PC-9 (cell line): ENCODE results near the gene C11orf86. TPM values are rescaled to one million over a fixed set of nuclear protein-coding genes. Genes with fewer than 3 reads are reported as not detected.

ENCODE experiments used
- BruUV-seq: library from RNA; stranded (reverse); fragments of 400-500 nt; replicated peaks from 2 replicates; lab custom pipeline; 2021; lab: Mats Ljungman, UMichigan
- CTCF ChIA-PET: fragments of 300-600 bp; sonication (Branson Sonifier 250); formaldehyde crosslinking; loops from one replicate; lab custom pipeline; 2022; ENCODE audit warnings: antibody characterized with exemption; lab: Charles Lee
- POLR2A ChIA-PET: fragments of 300-600 bp; sonication (Branson Sonifier 250); formaldehyde crosslinking; loops from one replicate; lab custom pipeline; 2022; ENCODE audit warnings: antibody characterized with exemption; ENCODE audit not compliant: unreplicated experiment; lab: Charles Lee
- DNase-seq, 2 experiments: peaks; one replicate each; pipeline versions ENCODE4 v3.0.0 to v3.0.0-alpha.2; 2015 to 2022; ENCODE audit warnings: mixed read lengths in 1 of 2
- H2AFZ ChIP-seq: fragments of 200-600 bp; sonication (generic); 2 replicates; pipeline ENCODE4 v1.8.1; 2017; ENCODE audit warnings: antibody characterized with exemption
- H3F3A ChIP-seq: fragments of 200-600 bp; sonication (generic); 2 replicates; pipeline ENCODE4 v1.8.1; 2017; ENCODE audit warnings: antibody characterized with exemption, mild to moderate bottlenecking, low read depth; ENCODE audit not compliant: insufficient read depth
- H3K27ac ChIP-seq: fragments of 200-600 bp; sonication (generic); 2 replicates; pipeline ENCODE4 v1.6.1; 2016; ENCODE audit warnings: mixed run types
- H3K27me3 ChIP-seq: fragments of 200-600 bp; sonication (generic); 2 replicates; pipeline ENCODE4 v1.6.1; 2016; ENCODE audit warnings: low read depth, mixed run types; ENCODE audit not compliant: insufficient read depth
- H3K36me3 ChIP-seq: fragments of 200-600 bp; sonication (generic); 2 replicates; pipeline ENCODE4 v1.6.1; 2016; ENCODE audit warnings: low read depth, mixed run types
- H3K4me1 ChIP-seq: fragments of 200-600 bp; sonication (generic); replicated peaks from 2 replicates; pipeline ENCODE4 v1.6.1; 2016; ENCODE audit warnings: mixed run types; ENCODE audit not compliant: insufficient read depth
- H3K4me2 ChIP-seq: fragments of 200-600 bp; sonication (generic); 2 replicates; pipeline ENCODE4 v1.6.1; 2017; ENCODE audit warnings: mixed run types
- H3K4me3 ChIP-seq: fragments of 200-600 bp; sonication (generic); 2 replicates; pipeline ENCODE4 v1.6.1; 2016; ENCODE audit warnings: mixed run types
- H3K79me2 ChIP-seq: fragments of 200-600 bp; sonication (generic); 2 replicates; pipeline ENCODE4 v1.6.1; 2017; ENCODE audit warnings: low read depth, mixed run types
- H3K9me2 ChIP-seq: fragments of 200-600 bp; sonication (generic); 2 replicates; pipeline ENCODE4 v1.8.1; 2017; ENCODE audit warnings: mild to moderate bottlenecking; ENCODE audit not compliant: insufficient read depth
- H3K9me3 ChIP-seq: fragments of 200-600 bp; sonication (generic); 2 replicates; pipeline ENCODE4 v1.8.1; 2016; ENCODE audit warnings: low read depth; ENCODE audit not compliant: insufficient read depth
- H4K20me1 ChIP-seq: fragments of 200-600 bp; sonication (generic); 2 replicates; pipeline ENCODE4 v1.8.1; 2017; ENCODE audit not compliant: insufficient read depth
- EZH2 ChIP-seq: fragments of 200-600 bp; sonication (generic); IDR thresholded peaks from 2 replicates; pipeline ENCODE4 v1.8.0; 2017; ENCODE audit warnings: antibody characterized with exemption, low read depth
- intact Hi-C: fragments of 100-400 bp; cut with micrococcal nuclease; formaldehyde crosslinking; loops from one replicate; pipeline ENCODE4 v1.10.0; 2022; ENCODE audit not compliant: unreplicated experiment
- total RNA-seq: library from RNA; stranded (reverse); gene quantifications from 2 replicates; pipeline ENCODE4 v1.2.3, GENCODE V29; 2021
- TF ChIP-seq, protein P1 (sequence below): fragments of 200-600 bp; sonication (generic); conservative IDR thresholded peaks from 2 replicates; pipeline ENCODE4 v1.6.1; 2017; ENCODE audit warnings: mixed run types, antibody characterized with exemption, mild to moderate bottlenecking, moderate library complexity

C11orf86 gene
- total RNA-seq, 1 experiment from 2014 or later: not detected

DNA sequence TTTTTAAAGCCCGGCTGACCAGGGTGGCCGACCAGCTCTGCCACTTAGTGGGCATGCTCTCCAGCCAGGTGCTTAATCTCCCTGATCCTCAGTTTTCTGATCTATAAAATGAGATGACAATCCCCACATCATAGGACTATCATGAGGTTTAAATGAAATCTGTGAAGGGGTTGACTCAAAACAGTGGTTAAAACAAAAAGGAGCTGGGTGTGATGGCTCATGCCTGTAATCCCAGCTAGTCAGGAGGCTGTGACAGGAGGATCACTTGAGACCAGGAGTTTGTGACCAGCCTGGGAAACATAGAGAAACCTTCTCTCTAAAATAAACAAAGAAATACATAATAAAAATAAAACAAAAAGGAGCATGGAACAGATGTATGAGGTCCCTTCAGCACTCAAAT is 3.6 kb upstream of the C11orf86 start:
- Histone ChIP-seq H4K20me1 (no peaks in the 10 kb centered on the region), H3K9me2 (no peaks in the 10 kb centered on the region), H3K79me2 (no peaks in the 10 kb centered on the region), H2AFZ (no peak overlapping the region), H3K4me3 (no peak overlapping the region), H3K4me2 (peak overlapping the region; percentile 55), H3K27ac (peak overlapping the region; percentile 83), H3K9me3 (no peaks in the 10 kb centered on the region), H3F3A (peaks cover 65% of the 10 kb centered on the region), H3K27me3 (no peaks in the 10 kb centered on the region), H3K36me3 (no peaks in the 10 kb centered on the region), H3K4me1 (peaks cover 77% of the 10 kb centered on the region)
- POLR2A ChIA-PET: interaction anchor here (0.5 to 0.7 kb wide), 5 partner anchors 50 to 505 kb away, joined by 3 to 5 read pairs (median 4); partner anchors contain the start of gene PELI3
- no peak for DNase-seq
- intact Hi-C loops: loop anchor here (1.0 to 5.0 kb wide), 2 partner anchors 79 to 89 kb away; no protein-coding TSS in a partner anchor
- TF ChIP-seq, protein P1, sequence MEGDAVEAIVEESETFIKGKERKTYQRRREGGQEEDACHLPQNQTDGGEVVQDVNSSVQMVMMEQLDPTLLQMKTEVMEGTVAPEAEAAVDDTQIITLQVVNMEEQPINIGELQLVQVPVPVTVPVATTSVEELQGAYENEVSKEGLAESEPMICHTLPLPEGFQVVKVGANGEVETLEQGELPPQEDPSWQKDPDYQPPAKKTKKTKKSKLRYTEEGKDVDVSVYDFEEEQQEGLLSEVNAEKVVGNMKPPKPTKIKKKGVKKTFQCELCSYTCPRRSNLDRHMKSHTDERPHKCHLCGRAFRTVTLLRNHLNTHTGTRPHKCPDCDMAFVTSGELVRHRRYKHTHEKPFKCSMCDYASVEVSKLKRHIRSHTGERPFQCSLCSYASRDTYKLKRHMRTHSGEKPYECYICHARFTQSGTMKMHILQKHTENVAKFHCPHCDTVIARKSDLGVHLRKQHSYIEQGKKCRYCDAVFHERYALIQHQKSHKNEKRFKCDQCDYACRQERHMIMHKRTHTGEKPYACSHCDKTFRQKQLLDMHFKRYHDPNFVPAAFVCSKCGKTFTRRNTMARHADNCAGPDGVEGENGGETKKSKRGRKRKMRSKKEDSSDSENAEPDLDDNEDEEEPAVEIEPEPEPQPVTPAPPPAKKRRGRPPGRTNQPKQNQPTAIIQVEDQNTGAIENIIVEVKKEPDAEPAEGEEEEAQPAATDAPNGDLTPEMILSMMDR: no peak
- no peak for TF ChIP-seq EZH2
- BruUV-seq: no TSS peak
- CTCF ChIA-PET: interaction anchor here (0.8 kb wide), 1 partner anchor 51 kb away, joined by 3 read pairs; the partner anchor contains the start of gene SYT12

GRCh38 chr11:66973956-66974580 is 1.0 kb upstream of the C11orf86 start:
- Histone ChIP-seq H3K27me3 (no peaks in the 10 kb centered on the region), H4K20me1 (no peaks in the 10 kb centered on the region), H3K36me3 (no peaks in the 10 kb centered on the region), H3F3A (peaks cover 61% of the 10 kb centered on the region), H3K9me3 (peaks cover 3% of the 10 kb centered on the region; the same call in 1 of the 2 replicates), H2AFZ (no peak overlapping the region), H3K27ac (peak overlapping the region; percentile 48), H3K4me2 (peak overlapping the region; percentile 43; the same call in 1 of the 2 replicates), H3K79me2 (no peaks in the 10 kb centered on the region), H3K9me2 (no peaks in the 10 kb centered on the region), H3K4me1 (peaks cover 64% of the 10 kb centered on the region), H3K4me3 (no peak overlapping the region)
- CTCF ChIA-PET: interaction anchor here (0.6 kb wide), 1 partner anchor 99 kb away, joined by 3 read pairs; no protein-coding TSS in a partner anchor
- POLR2A ChIA-PET: interaction anchor here (0.5 to 0.7 kb wide), 2 partner anchors 118 to 206 kb away, joined by 3 to 4 read pairs; no protein-coding TSS in a partner anchor
- intact Hi-C loops: loop anchor here (5.0 kb wide), 1 partner anchor 92 kb away; no protein-coding TSS in a partner anchor
- TF ChIP-seq, protein P1: no peak
- TF ChIP-seq EZH2: no peak
- peak in 1 of 2 experiments; percentile 59 for DNase-seq
- BruUV-seq: no TSS peak

DNA sequence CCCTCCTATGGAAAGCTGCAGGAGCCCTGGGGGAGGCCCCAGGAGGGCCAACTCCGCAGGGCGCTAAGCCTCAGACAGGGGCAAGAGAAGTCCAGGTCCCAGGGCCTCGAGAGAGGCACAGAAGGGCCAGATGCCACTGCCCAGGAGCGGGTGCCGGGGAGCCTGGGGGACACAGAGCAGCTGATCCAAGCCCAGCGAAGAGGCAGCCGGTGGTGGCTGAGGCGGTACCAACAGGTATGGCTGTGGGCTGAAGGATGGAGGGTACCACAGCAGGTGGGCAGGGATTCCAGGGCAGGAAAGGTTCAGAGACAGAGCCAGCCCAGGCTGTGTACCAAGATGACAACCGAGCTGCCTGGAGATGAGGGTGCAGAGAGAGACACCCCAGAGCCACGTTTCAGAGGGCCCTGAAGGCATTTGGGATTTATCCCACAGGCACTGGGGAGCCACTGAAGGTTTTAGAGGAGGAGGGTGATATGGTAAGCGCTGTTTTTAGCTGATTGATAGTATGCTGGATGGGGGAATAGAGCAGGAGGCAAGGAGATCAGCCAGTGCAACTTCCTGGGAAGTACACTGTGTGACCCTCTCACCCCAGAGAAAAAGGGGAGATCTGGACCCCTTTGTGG is 412 bp downstream of the C11orf86 start:
- Histone ChIP-seq H3K27ac (0 out of 2 replicates have a peak overlapping the region, but pooled peaks have one; percentile 13), H3K4me2 (peak overlapping the region; percentile 50), H3K9me3 (peaks cover 3% of the 10 kb centered on the region; the same call in 1 of the 2 replicates), H3K36me3 (no peaks in the 10 kb centered on the region), H3K4me1 (peaks cover 49% of the 10 kb centered on the region), H3F3A (peaks cover 54% of the 10 kb centered on the region), H2AFZ (no peak overlapping the region), H3K9me2 (no peaks in the 10 kb centered on the region), H3K4me3 (no peak overlapping the region), H3K79me2 (no peaks in the 10 kb centered on the region), H4K20me1 (no peaks in the 10 kb centered on the region), H3K27me3 (no peaks in the 10 kb centered on the region)
- DNase-seq: no peak
- CTCF ChIA-PET: interaction anchor here (0.5 kb wide), 2 partner anchors 18 to 143 kb away, joined by 3 to 5 read pairs; no protein-coding TSS in a partner anchor
- intact Hi-C loops: loop anchor here (2.0 to 5.0 kb wide), 2 partner anchors 133 to 281 kb away; partner anchors contain the start of gene RCE1
- no TSS peak for BruUV-seq
- no peak for TF ChIP-seq EZH2
- POLR2A ChIA-PET: no interaction called here
